Lung (tissue), 12 donors: ENCODE measurements around the gene ZNF584. TPM values are rescaled to one million over a fixed set of nuclear protein-coding genes. Genes with fewer than 3 reads are reported as not detected.
"Not testable (repeated sequence)": the region's sequence is repeated elsewhere in the genome, so short reads cannot be mapped to it uniquely, and the experiment has no call there.

Source experiments
- ATAC-seq: fragments of 200-7000 bp; cut with Tn5 transposase; one replicate; pipeline ENCODE4 v1.9.1; 2020; ENCODE audit warnings: moderate number of reproducible peaks; ENCODE audit not compliant: insufficient read depth, low FRiP score
- DNase-seq, 3 donors: peaks; one replicate each; pipeline ENCODE4 v3.0.0-alpha.2; 2013 to 2017
- H3K27ac ChIP-seq, 2 donors: one replicate each; pipeline ENCODE4 v1.5.1; 2013; ENCODE audit warnings: mild to moderate bottlenecking in 2 of 2, moderate library complexity in 2 of 2, control low read depth in 1 of 2, inconsistent platforms in 1 of 2, low read depth in 1 of 2, low read length in 1 of 2
- H3K27me3 ChIP-seq, 3 donors: one replicate each; pipeline ENCODE4 v1.5.1; 2013; ENCODE audit warnings: low read length in 2 of 3; ENCODE audit not compliant: control insufficient read depth in 3 of 3, insufficient read depth in 3 of 3
- H3K36me3 ChIP-seq, 4 donors: one replicate each; pipeline ENCODE4 v1.5.1; 2013; ENCODE audit warnings: low read length in 4 of 4, mild to moderate bottlenecking in 1 of 4, moderate library complexity in 1 of 4; ENCODE audit not compliant: control insufficient read depth in 4 of 4, insufficient read depth in 4 of 4
- H3K4me1 ChIP-seq, 5 donors: one replicate each; pipeline ENCODE4 v1.5.1; 2013; ENCODE audit warnings: low read length in 5 of 5, mild to moderate bottlenecking in 2 of 5, moderate library complexity in 1 of 5; ENCODE audit not compliant: control insufficient read depth in 5 of 5, insufficient read depth in 5 of 5
- H3K4me3 ChIP-seq: one replicate; pipeline ENCODE4 v1.5.1; 2013; ENCODE audit warnings: mild to moderate bottlenecking, control low read depth, moderate library complexity
- H3K9ac ChIP-seq, 2 donors: one replicate each; pipeline ENCODE4 v1.5.1; 2013; ENCODE audit warnings: low read length in 2 of 2, control low read depth in 1 of 2; ENCODE audit not compliant: insufficient read depth in 1 of 2
- H3K9me3 ChIP-seq, 4 donors: one replicate each; pipeline ENCODE4 v1.5.1; 2013; ENCODE audit warnings: low read length in 3 of 4, mild to moderate bottlenecking in 1 of 4, moderate library complexity in 1 of 4; ENCODE audit not compliant: control insufficient read depth in 4 of 4, insufficient read depth in 3 of 4
- WGBS, 2 donors: extraction: QIAGEN DNeasy Blood & Tissue Kit; methylation state at CpG; one replicate each; pipeline ENCODE4 v1.1.7; 2013; 5-methylcytosine and 5-hydroxymethylcytosine counted together
- polyA plus RNA-seq, 2 donors: library from polyadenylated mRNA; stranded (reverse); fragments of 200-250 nt; gene quantifications; one replicate each; pipeline ENCODE4 v1.2.1, GENCODE V29; 2013
- total RNA-seq, 2 donors: library from RNA; depleted of rRNA in 1 of 2; stranded (reverse); fragments of >200 nt in 1 of 2; gene quantifications; one replicate each; pipeline ENCODE4 v1.2.1, GENCODE V29; 2014 to 2021
- TF ChIP-seq, protein P1 (sequence below): IDR thresholded peaks from 2 replicates; pipeline ENCODE4 v1.5.1; 2012; ENCODE audit warnings: mild to moderate bottlenecking; ENCODE audit errors: control extremely low read depth, extremely low read depth
- donor health status: control.
- donor health status: control.
- donor health status: Bipolar disorder and iron deficiency.
- donor health status: healthy.
- donor health status: DM: yes; HTN: yes; CAD: no.

The ZNF584 gene
- total and polyA plus RNA-seq, 4 donors, result 6.0 to 16.9 (median 13.8) TPM

DNA sequence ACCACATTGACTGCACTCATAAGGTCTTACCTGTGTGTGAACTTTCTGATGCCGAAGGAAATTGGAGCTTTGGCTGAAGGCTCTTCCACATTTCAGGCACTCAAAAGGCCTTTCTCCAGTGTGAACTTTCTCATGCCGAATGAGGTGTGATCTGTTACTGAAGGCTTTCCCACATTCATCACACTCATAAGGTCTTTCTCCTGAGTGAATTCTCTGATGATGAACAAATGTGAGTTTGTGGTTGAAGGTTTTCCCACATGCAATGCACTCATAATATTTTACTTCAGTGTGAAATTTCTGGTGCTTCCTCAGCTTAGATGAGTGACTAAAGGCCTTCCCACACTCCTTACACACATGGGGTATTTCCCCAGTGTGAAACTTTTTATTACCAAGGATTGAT is 25.8 kb downstream of the ZNF584 start:
- DNase-seq (no peak), ATAC-seq (no peak)
- no peak overlapping the region for H3K4me3 ChIP-seq
- H3K36me3 ChIP-seq, result peaks cover 29 to 72% (median 52%) of the 10 kb centered on the region in 4 donors
- H3K9me3 ChIP-seq, result peaks cover 25 to 84% (median 63%) of the 10 kb centered on the region in 4 donors
- TF ChIP-seq, protein P1, sequence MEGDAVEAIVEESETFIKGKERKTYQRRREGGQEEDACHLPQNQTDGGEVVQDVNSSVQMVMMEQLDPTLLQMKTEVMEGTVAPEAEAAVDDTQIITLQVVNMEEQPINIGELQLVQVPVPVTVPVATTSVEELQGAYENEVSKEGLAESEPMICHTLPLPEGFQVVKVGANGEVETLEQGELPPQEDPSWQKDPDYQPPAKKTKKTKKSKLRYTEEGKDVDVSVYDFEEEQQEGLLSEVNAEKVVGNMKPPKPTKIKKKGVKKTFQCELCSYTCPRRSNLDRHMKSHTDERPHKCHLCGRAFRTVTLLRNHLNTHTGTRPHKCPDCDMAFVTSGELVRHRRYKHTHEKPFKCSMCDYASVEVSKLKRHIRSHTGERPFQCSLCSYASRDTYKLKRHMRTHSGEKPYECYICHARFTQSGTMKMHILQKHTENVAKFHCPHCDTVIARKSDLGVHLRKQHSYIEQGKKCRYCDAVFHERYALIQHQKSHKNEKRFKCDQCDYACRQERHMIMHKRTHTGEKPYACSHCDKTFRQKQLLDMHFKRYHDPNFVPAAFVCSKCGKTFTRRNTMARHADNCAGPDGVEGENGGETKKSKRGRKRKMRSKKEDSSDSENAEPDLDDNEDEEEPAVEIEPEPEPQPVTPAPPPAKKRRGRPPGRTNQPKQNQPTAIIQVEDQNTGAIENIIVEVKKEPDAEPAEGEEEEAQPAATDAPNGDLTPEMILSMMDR, result no peak
- H3K27me3 ChIP-seq, result no peaks in the 10 kb centered on the region
- H3K9ac ChIP-seq, result no peak overlapping the region
- 99% methylated on average over 2 of the region's 2 CpGs for WGBS, 2 donors
- peaks cover 0 to 2% (median 0%) of the 10 kb centered on the region in 5 donors for H3K4me1 ChIP-seq
- no peak overlapping the region for H3K27ac ChIP-seq

DNA sequence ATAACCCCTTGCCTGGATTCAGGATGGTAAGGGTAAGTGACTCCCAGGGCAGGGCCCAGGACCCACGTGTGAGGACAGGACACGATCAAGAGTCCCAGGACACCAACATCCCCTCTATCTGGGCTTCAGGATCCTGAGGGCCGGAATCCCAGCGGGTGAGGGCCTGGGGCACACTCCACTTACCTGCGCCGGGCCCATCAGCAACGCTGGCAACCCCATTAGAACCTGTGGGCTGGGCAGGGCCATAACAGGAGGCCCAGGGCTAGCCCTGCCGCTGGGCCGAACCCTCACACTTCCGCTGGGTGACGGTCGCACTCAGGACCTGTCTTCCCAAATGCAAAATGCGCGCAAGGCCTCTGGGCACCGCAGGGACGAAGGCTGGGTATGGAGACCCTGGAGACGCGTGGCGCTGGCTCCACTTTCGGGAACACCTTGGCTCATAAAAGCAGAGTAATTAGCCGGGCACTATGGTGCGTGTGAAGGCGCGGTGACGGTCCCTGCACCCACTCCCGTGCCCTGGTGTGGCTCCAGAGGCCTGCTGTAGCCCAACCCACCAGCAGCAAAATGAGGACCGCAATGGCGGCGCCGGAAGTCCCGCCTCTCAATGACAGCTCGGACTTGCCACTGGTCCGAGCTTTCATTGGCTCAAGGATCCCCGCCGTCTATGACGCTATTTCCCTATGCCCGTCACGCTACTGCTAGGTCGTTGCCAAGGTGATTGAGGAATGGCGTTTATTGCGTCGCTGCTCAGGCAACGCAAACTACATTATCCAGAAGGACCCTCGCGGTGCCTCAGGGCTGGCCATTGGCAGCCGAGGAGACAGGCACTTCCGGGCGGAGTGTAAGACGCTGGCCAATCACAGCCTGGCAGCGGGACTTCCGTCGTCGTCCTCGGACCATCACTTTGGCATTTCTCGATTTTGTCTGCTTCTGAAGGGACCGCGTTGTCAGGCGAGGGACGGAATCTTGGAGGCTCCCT is 31.4 kb downstream of the ZNF584 start, which contains the start of gene ZNF132:
TSS of gene ZNF132 (minus strand) at position 578 of the 979 bp plus-strand sequence. CDS start at position 246, 332 bp downstream.
- DNase-seq, result peak; percentile 99 to 100 (median 100)
- peak; percentile 95 for ATAC-seq
- peaks cover 0 to 13% (median 0%) of the 10 kb centered on the region in 5 donors for H3K4me1 ChIP-seq
- H3K27me3 ChIP-seq, result peaks cover 0 to 5% (median 2%) of the 10 kb centered on the region in 3 donors
- H3K4me3 ChIP-seq, result peak within 1 kb of the TSS; percentile 87
- H3K9ac ChIP-seq, result peak within 1 kb of the TSS; percentile 48 to 83
- peaks cover 8 to 32% (median 22%) of the 10 kb centered on the region in 4 donors for H3K36me3 ChIP-seq
- peaks cover 0 to 35% (median 21%) of the 10 kb centered on the region in 4 donors for H3K9me3 ChIP-seq
- 6 to 8% methylated on average over 59 of the region's 59 CpGs for WGBS, 2 donors
- peak within 1 kb of the TSS; percentile 46 to 91 for H3K27ac ChIP-seq
- TF ChIP-seq, protein P1, result no peak

DNA sequence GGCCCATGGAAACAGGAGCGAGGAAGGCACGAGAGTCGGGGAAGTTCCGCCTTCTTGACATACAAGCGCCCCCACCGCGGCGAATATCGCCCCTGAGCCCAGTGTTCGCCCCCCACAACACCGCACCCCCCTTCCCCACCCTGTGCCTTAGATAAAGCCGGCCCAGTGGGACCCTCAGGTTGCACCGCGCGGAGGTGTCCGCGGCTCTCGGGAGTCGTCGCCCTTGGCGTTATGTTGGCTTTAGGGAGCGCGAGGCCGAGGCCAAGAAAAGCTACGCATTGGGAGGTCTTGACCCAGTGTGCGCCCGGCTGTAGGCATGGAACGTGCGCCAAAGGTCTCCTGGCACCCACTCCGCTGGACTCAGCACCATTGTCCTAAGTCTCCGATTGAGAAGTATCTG is 32.1 kb downstream of the ZNF584 start:
- H3K27me3 ChIP-seq, result peaks cover 0 to 5% (median 2%) of the 10 kb centered on the region in 3 donors
- TF ChIP-seq, protein P1, result no peak
- H3K4me3 ChIP-seq, result peak overlapping the region; percentile 38
- 13 to 18% methylated on average over 31 of the region's 31 CpGs for WGBS, 2 donors
- peaks cover 0 to 13% (median 0%) of the 10 kb centered on the region in 5 donors for H3K4me1 ChIP-seq
- H3K36me3 ChIP-seq, result peaks cover 4 to 26% (median 16%) of the 10 kb centered on the region in 4 donors
- ATAC-seq (no peak), DNase-seq (peak in 1 of 3 donors; percentile 16)
- peaks cover 0 to 28% (median 16%) of the 10 kb centered on the region in 4 donors for H3K9me3 ChIP-seq
- peak overlapping the region; percentile 46 to 91 for H3K27ac ChIP-seq
- H3K9ac ChIP-seq, result no peak overlapping the region

DNA sequence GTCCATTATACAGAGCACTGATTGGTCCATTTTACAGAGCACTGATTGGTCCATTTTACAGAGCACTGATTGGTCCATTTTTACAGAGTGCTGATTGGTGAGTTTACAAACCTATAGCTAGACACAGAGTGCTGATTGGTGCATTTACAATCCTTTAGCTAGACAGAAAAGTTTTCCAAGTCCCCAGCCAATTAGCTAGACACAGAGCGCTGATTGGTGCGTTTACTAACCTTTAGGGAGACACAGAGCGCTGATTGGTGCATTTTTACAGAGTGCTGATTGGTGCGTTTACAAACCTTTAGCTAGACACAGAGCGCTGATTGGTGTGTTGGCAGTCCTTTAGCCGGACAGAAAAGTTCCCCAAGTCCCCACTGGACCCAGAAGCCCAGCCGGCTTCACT is 34.5 kb downstream of the ZNF584 start:
- WGBS, 2 donors, result 88 to 95% methylated on average over 7 of the region's 7 CpGs
- H3K4me1 ChIP-seq, result peaks cover 0 to 13% (median 0%) of the 10 kb centered on the region in 5 donors
- H3K27ac ChIP-seq, H3K4me3 ChIP-seq, ATAC-seq, H3K36me3 ChIP-seq, H3K9me3 ChIP-seq, DNase-seq, H3K9ac ChIP-seq, H3K27me3 ChIP-seq: not testable (repeated sequence)

DNA sequence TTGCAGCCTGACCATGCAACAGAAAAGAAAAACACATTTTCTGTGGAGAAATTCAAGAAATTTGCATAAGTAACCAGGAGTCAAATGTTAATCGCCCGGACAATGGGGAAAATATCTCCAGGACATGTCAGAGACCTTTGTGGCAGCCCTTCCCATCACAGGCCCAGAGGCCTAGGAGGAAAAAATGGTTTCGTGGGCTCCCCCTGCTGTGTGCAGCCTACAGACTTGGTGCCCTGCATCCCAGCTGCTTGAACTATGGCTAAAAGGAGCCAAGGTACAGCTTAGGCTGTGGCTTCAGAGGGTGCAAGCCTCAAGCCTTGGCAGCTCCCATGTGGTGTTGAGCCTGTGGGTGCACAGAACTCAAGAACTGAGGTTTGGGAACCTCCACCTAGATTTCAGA is 40.4 kb downstream of the ZNF584 start:
- H3K36me3 ChIP-seq, ATAC-seq, H3K27ac ChIP-seq, H3K4me3 ChIP-seq, H3K27me3 ChIP-seq, DNase-seq, H3K9me3 ChIP-seq, H3K9ac ChIP-seq, H3K4me1 ChIP-seq: not testable (repeated sequence)
- WGBS, 2 donors, result 75 to 85% methylated on average over 3 of the region's 3 CpGs
